ENCODE measurements around the gene SMIM20. TPM values are rescaled to one million over a fixed set of nuclear protein-coding genes. Genes with fewer than 3 reads are reported as not detected.

The SMIM20 gene
- total and polyA plus RNA-seq, 4 experiments from 2014 or later = 16.9 to 78.9 (median 33.0) TPM

DNA sequence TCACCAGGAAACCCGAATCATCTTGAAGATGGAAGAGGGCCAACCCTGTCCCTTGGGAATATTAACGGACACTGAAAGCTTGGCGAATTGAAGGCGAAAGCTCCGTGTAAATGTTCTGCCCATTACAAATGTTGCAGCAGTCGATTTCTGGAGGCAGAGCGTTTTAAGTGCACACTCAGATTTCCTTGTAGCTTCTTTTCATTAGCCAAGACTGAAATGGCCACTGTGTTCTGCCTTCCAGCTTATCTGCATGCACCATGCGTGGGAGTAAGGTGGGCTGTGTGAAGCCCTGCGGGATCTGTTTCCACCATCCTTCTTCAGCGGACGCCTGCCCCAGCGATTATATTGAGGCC is 1.3 kb downstream of the SMIM20 start:
- H3K36me3 ChIP-seq (ENCODE audit: insufficient read depth, low read length) = no peaks in the 10 kb centered on the region
- no peaks in the 10 kb centered on the region for H3K9me3 Mint-ChIP-seq
- peaks cover 6 to 7% of the 10 kb centered on the region in 2 donors for H3K36me3 Mint-ChIP-seq
- no peaks in the 10 kb centered on the region for H3K27me3 Mint-ChIP-seq
- no peak overlapping the region for H3K27ac ChIP-seq (ENCODE audit: low read depth, low read length)
- H3K27me3 ChIP-seq (ENCODE audit: insufficient read depth, low read length) = no peaks in the 10 kb centered on the region
- POLR2A ChIA-PET (ENCODE audit: partially characterized antibody) = interaction anchor here (1.5 to 6.3 kb wide), 4 partner anchors 13 to 61 kb away, joined by 4 to 56 read pairs (median 24); no protein-coding TSS in a partner anchor
- peak overlapping the region in 6 of 8 donors; percentile 27 to 97 (median 80) for H3K4me3 Mint-ChIP-seq
- CTCF ChIA-PET (ENCODE audit: partially characterized antibody) = interaction anchor here (1.3 to 3.9 kb wide), 3 partner anchors 9 to 73 kb away, joined by 3 to 12 read pairs (median 4); no protein-coding TSS in a partner anchor
- H3K4me3 ChIP-seq (ENCODE audit: low read length in 2 of 2) = no peak overlapping the region
- peaks cover 18% of the 10 kb centered on the region for H3K4me1 ChIP-seq (ENCODE audit: insufficient read depth, low read length)
- H3K4me1 Mint-ChIP-seq = peaks cover 12 to 30% (median 22%) of the 10 kb centered on the region in 4 donors
- DNase-seq = no peak
- H3K27ac Mint-ChIP-seq = peak overlapping the region in 6 of 7 donors; percentile 37 to 98 (median 87)
- no peaks in the 10 kb centered on the region for H3K9me3 ChIP-seq (ENCODE audit: control insufficient read depth in 1 of 2, low read length in 2 of 2)
- intact Hi-C loops (cut with micrococcal nuclease) = loop anchor here (2.0 kb wide), 1 partner anchor 755 kb away; the partner anchor contains the start of gene SEPSECS

DNA sequence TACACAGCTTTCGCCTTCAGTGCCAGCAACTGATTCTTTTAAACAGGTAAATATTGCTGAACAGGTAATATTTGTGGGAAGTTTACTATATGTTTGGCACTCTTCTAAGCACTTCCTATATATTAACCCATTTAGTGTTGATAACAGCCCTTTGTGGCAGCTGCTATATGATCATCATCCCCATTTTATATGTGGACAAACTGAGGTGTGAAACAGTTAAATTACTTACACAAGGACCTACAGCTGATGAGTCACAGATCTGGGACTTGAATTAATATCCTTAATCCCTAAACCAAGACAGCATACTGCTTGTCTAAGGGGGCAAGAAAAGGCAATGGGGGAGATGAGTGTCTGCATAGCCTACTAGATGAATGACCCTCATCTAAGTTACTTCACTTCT is 2.9 kb downstream of the SMIM20 start:
- POLR2A ChIA-PET (ENCODE audit: partially characterized antibody) = no interaction called here
- DNase-seq = no peak
- Histone ChIP-seq H3K36me3 (ENCODE audit: insufficient read depth, low read length) (no peaks in the 10 kb centered on the region), H3K4me3 (ENCODE audit: low read length in 2 of 2) (no peak overlapping the region), H3K4me1 (ENCODE audit: insufficient read depth, low read length) (peaks cover 18% of the 10 kb centered on the region), H3K27ac (ENCODE audit: low read depth, low read length) (no peak overlapping the region), H3K27me3 (ENCODE audit: insufficient read depth, low read length) (no peaks in the 10 kb centered on the region), H3K9me3 (ENCODE audit: control insufficient read depth in 1 of 2, low read length in 2 of 2) (no peaks in the 10 kb centered on the region)
- peaks cover 14 to 19% of the 10 kb centered on the region in 2 donors for H3K36me3 Mint-ChIP-seq
- H3K27ac Mint-ChIP-seq = peak overlapping the region in 1 of 7 donors; percentile 30
- no peaks in the 10 kb centered on the region for H3K27me3 Mint-ChIP-seq
- CTCF ChIA-PET (ENCODE audit: partially characterized antibody) = no interaction called here
- peak overlapping the region in 1 of 8 donors; percentile 22 for H3K4me3 Mint-ChIP-seq
- no peaks in the 10 kb centered on the region for H3K9me3 Mint-ChIP-seq
- intact Hi-C loops (cut with micrococcal nuclease) = no loop called here
- peaks cover 12 to 34% (median 22%) of the 10 kb centered on the region in 4 donors for H3K4me1 Mint-ChIP-seq

DNA sequence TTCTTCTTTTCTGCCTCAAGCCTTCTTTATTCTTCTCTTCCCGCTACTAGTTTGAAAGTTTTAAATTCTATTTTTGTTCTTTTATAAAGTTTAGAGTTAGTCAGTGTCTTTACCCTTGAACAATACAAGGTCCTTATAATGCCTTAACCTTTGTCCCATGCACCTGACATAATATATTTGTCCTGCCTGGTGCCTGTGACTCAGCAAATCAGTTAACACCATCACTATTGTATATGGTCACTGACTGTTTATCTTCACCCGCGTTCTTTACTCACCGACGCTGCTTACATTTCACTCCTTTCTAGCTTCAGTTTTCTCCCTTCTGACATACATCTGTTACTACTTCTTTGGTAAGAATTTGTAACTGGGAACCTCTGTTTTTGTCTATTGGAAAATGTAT is 5.7 kb downstream of the SMIM20 start:
- peaks cover 6% of the 10 kb centered on the region for H3K4me1 ChIP-seq (ENCODE audit: insufficient read depth, low read length)
- no peaks in the 10 kb centered on the region for H3K9me3 ChIP-seq (ENCODE audit: control insufficient read depth in 1 of 2, low read length in 2 of 2)
- H3K4me3 Mint-ChIP-seq = no peak overlapping the region
- H3K27ac Mint-ChIP-seq = no peak overlapping the region
- H3K9me3 Mint-ChIP-seq = no peaks in the 10 kb centered on the region
- DNase-seq = no peak
- peaks cover 8 to 25% of the 10 kb centered on the region in 2 donors for H3K36me3 Mint-ChIP-seq
- H3K36me3 ChIP-seq (ENCODE audit: insufficient read depth, low read length) = no peaks in the 10 kb centered on the region
- no peak overlapping the region for H3K4me3 ChIP-seq (ENCODE audit: low read length in 2 of 2)
- ChIA-PET CTCF (ENCODE audit: partially characterized antibody) (no interaction called here), POLR2A (ENCODE audit: partially characterized antibody) (interaction anchor here (1.2 kb wide), 1 partner anchor 60 kb away, joined by 3 read pairs; no protein-coding TSS in a partner anchor)
- no peaks in the 10 kb centered on the region for H3K27me3 Mint-ChIP-seq
- intact Hi-C loops (cut with micrococcal nuclease) = no loop called here
- no peak overlapping the region for H3K27ac ChIP-seq (ENCODE audit: low read depth, low read length)
- peaks cover 3 to 12% (median 10%) of the 10 kb centered on the region in 4 donors for H3K4me1 Mint-ChIP-seq
- H3K27me3 ChIP-seq (ENCODE audit: insufficient read depth, low read length) = no peaks in the 10 kb centered on the region

DNA sequence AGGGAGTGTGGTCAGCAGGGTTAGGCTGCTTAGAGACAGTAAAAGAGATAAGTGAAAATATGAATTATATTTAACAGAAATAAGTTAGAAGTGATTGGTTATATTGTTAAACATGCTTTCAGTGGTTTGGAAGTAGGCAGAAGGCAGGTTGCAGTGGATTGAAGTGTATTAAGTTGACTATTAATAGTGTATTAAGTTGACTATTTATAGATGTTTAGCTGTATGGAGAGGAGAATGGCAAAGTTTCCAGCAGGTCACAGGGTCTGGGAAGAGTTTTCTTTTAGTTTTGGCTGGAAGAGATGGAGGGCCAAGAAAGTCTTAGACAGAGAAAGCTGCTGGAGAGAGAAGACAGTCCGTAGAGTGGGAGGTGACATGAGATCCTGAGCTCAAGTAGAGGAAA is 7.9 kb downstream of the SMIM20 start:
- Histone ChIP-seq H3K27me3 (ENCODE audit: insufficient read depth, low read length) (no peaks in the 10 kb centered on the region), H3K27ac (ENCODE audit: low read depth, low read length) (no peak overlapping the region), H3K9me3 (ENCODE audit: control insufficient read depth in 1 of 2, low read length in 2 of 2) (no peaks in the 10 kb centered on the region), H3K4me1 (ENCODE audit: insufficient read depth, low read length) (peaks cover 5% of the 10 kb centered on the region), H3K4me3 (ENCODE audit: low read length in 2 of 2) (no peak overlapping the region), H3K36me3 (ENCODE audit: insufficient read depth, low read length) (no peaks in the 10 kb centered on the region)
- Mint-ChIP-seq H3K36me3 (peaks cover 8 to 25% of the 10 kb centered on the region in 2 donors), H3K4me1 (peaks cover 1 to 7% (median 3%) of the 10 kb centered on the region in 4 donors), H3K27ac (peak overlapping the region in 1 of 7 donors; percentile 73), H3K4me3 (no peak overlapping the region), H3K9me3 (no peaks in the 10 kb centered on the region), H3K27me3 (no peaks in the 10 kb centered on the region)
- DNase-seq = no peak
- ChIA-PET CTCF (ENCODE audit: partially characterized antibody) (interaction anchor here (1.3 kb wide), 1 partner anchor 67 kb away, joined by 3 read pairs; no protein-coding TSS in a partner anchor), POLR2A (ENCODE audit: partially characterized antibody) (interaction anchor here (0.9 kb wide), 1 partner anchor 9 kb away, joined by 3 read pairs; no protein-coding TSS in a partner anchor)
- intact Hi-C loops (cut with micrococcal nuclease) = no loop called here

- POLR2A ChIA-PET (ENCODE audit: partially characterized antibody) = no interaction called here
- no peak overlapping the region for H3K4me3 ChIP-seq (ENCODE audit: low read length in 2 of 2)
- Mint-ChIP-seq H3K27ac (no peak overlapping the region), H3K36me3 (peaks cover 9 to 25% of the 10 kb centered on the region in 2 donors), H3K4me3 (no peak overlapping the region), H3K9me3 (no peaks in the 10 kb centered on the region), H3K27me3 (no peaks in the 10 kb centered on the region), H3K4me1 (peaks cover 1 to 7% (median 3%) of the 10 kb centered on the region in 4 donors)
- no peaks in the 10 kb centered on the region for H3K27me3 ChIP-seq (ENCODE audit: insufficient read depth, low read length)
- no peaks in the 10 kb centered on the region for H3K36me3 ChIP-seq (ENCODE audit: insufficient read depth, low read length)
- H3K4me1 ChIP-seq (ENCODE audit: insufficient read depth, low read length) = peaks cover 5% of the 10 kb centered on the region
- CTCF ChIA-PET (ENCODE audit: partially characterized antibody) = no interaction called here
- intact Hi-C loops (cut with micrococcal nuclease) = no loop called here
- H3K27ac ChIP-seq (ENCODE audit: low read depth, low read length) = no peak overlapping the region
- H3K9me3 ChIP-seq (ENCODE audit: control insufficient read depth in 1 of 2, low read length in 2 of 2) = no peaks in the 10 kb centered on the region
- no peak for DNase-seq
Observed at GRCh38 chr4:25922812-25923369, 8.9 kb downstream of the SMIM20 start.

GRCh38 chr4:25923745-25924144 is 9.7 kb downstream of the SMIM20 start:
- Histone ChIP-seq H3K27ac (ENCODE audit: low read depth, low read length) (no peak overlapping the region), H3K9me3 (ENCODE audit: control insufficient read depth in 1 of 2, low read length in 2 of 2) (no peaks in the 10 kb centered on the region), H3K4me1 (ENCODE audit: insufficient read depth, low read length) (peaks cover 5% of the 10 kb centered on the region), H3K4me3 (ENCODE audit: low read length in 2 of 2) (no peak overlapping the region), H3K27me3 (ENCODE audit: insufficient read depth, low read length) (no peaks in the 10 kb centered on the region), H3K36me3 (ENCODE audit: insufficient read depth, low read length) (no peaks in the 10 kb centered on the region)
- ChIA-PET CTCF (ENCODE audit: partially characterized antibody) (interaction anchor here (1.5 to 1.6 kb wide), 2 partner anchors 9 to 10 kb away, joined by 3 to 4 read pairs; no protein-coding TSS in a partner anchor), POLR2A (ENCODE audit: partially characterized antibody) (no interaction called here)
- intact Hi-C loops (cut with micrococcal nuclease) = no loop called here
- DNase-seq = no peak
- H3K36me3 Mint-ChIP-seq = peaks cover 13 to 25% of the 10 kb centered on the region in 2 donors
- no peaks in the 10 kb centered on the region for H3K27me3 Mint-ChIP-seq
- no peaks in the 10 kb centered on the region for H3K9me3 Mint-ChIP-seq
- no peak overlapping the region for H3K4me3 Mint-ChIP-seq
- peaks cover 1 to 7% (median 3%) of the 10 kb centered on the region in 4 donors for H3K4me1 Mint-ChIP-seq
- H3K27ac Mint-ChIP-seq = no peak overlapping the region

GRCh38 chr4:25925486-25926201 is 11.6 kb downstream of the SMIM20 start:
- intact Hi-C loops (cut with micrococcal nuclease) = loop anchor here (5.0 kb wide), 1 partner anchor 487 kb away; no protein-coding TSS in a partner anchor
- CTCF ChIA-PET (ENCODE audit: partially characterized antibody) = interaction anchor here (1.0 to 1.6 kb wide), 3 partner anchors 11 to 402 kb away, joined by 3 to 4 read pairs (median 3); no protein-coding TSS in a partner anchor

More at GRCh38 chr4:25925486-25926201, 11.6 kb downstream of the SMIM20 start:
- Mint-ChIP-seq H3K27ac (no peak overlapping the region), H3K4me1 (peaks cover 1 to 4% (median 3%) of the 10 kb centered on the region in 4 donors), H3K9me3 (no peaks in the 10 kb centered on the region), H3K4me3 (no peak overlapping the region), H3K27me3 (no peaks in the 10 kb centered on the region), H3K36me3 (peaks cover 23 to 29% of the 10 kb centered on the region in 2 donors)
- Histone ChIP-seq H3K27me3 (ENCODE audit: insufficient read depth, low read length) (no peaks in the 10 kb centered on the region), H3K36me3 (ENCODE audit: insufficient read depth, low read length) (no peaks in the 10 kb centered on the region), H3K4me3 (ENCODE audit: low read length in 2 of 2) (no peak overlapping the region), H3K4me1 (ENCODE audit: insufficient read depth, low read length) (peaks cover 5% of the 10 kb centered on the region), H3K27ac (ENCODE audit: low read depth, low read length) (no peak overlapping the region), H3K9me3 (ENCODE audit: control insufficient read depth in 1 of 2, low read length in 2 of 2) (no peaks in the 10 kb centered on the region)
- POLR2A ChIA-PET (ENCODE audit: partially characterized antibody) = interaction anchor here (0.6 kb wide), 1 partner anchor 485 kb away, joined by 3 read pairs; no protein-coding TSS in a partner anchor
- peak in 1 of 5 donors; percentile 11 for DNase-seq
